ENCODE results near the gene DMWD.

- TF ChIP-seq CTCF (conservative IDR thresholded peaks at IDR 0.05) (no peak), ZFX (IDR thresholded peaks at IDR 0.05) (no peak)
Measured at GRCh38 chr19:45814166-45814780, 21.6 kb upstream of the DMWD start.

All from C4-2B (cell line).